GM18520 (cell line): Measurements from ENCODE around the gene UCN2.
"Not testable (repeated sequence)": the region's sequence is repeated elsewhere in the genome, so short reads cannot be mapped to it uniquely, and the experiment has no call there.

Source experiments
- ATAC-seq: cut with Tn5 transposase; IDR thresholded peaks from one replicate; pipeline ENCODE4 v1.9.1; 2021; ENCODE audit not compliant: unreplicated experiment

The UCN2 gene

DNA sequence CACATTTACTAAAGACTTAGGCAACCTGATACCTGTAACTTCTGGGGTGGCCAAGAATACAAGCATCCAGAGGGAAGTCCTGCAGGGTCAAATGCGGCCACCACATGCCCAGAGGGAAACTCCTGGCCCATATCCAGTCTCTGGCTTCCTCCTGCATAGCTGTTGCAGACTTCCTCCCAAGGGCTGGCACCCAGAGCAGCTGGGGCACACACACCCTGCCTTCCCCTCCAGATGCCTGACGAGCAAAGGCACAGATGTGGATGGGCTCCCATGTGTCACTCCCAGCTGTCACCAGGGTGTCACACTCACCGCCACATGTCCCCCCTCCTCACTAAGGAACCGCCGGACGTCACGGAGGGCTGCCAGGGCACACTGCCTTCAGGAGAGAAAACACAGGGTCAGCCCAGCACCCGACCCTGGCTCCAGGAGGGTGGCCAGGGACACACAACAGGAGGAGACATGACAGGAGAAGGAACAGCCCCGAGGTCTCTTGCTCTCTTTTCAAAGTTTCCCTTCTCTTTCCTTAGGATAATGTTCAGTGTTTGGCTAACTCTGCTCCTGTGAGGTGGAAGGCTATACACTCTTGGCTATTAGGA, 20.2 kb downstream of the UCN2 start:
- no peak for ATAC-seq

- ATAC-seq = no peak
These were observed 25.1 kb downstream of the UCN2 start for GRCh38 chr3:48538451-48538850.

DNA sequence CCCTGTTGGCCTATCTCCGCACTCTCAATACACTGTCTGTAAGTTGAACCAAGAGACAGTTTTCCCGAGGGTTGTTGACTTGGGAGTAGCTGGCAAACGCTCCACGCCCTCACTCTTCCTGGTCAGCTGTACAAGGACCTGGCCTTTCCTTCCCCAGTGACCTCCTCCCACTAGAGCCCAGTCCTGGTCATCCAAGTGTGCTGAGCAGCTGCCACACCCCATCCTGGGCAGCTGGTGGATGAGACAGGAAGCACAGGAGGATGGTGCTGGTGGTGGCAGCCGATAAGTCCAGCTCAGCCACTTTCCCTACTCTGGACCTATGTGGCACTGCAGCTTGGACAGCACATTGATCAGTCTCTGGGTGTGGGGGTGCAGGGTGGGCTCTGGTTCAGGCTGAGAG, 26.8 kb downstream of the UCN2 start:
- no peak for ATAC-seq

DNA sequence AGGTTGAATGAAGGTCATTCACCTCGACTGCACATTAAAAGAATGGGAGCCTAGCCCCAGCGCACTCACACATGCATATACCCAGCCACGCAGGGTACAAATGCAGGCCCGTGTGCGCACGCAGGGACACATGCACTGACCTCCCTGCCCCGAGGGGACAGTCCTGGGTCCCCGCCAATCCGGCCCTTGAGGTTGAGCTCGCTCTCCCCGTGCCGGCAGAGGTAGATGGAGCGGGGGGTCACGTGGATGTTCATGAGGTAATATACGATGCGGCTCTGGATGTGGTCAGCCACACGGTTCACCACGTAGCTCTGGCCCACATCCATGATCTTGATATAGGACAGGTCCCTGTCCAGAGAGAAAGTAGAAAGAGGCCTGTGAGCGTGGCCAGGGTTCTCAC, 27.5 kb downstream of the UCN2 start:
- ATAC-seq = no peak

DNA sequence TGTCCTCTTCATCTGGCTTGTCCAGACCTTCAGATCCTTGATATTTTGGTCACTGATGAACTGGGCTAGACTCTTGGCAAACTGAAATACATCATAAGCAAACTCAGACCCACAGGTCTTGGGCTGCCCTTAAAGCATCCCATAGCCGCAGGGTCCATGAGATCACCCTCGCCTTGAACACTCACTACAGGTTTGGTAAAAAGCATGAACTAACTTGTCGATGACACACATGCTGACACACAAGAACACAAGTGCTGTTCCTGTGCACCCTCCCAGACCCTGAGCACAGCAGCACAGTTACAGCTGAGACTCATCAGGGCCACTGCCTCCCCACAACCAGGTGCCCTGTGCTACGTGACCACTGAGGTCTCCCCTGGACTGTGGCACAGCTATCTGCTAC, 28.0 kb downstream of the UCN2 start:
- no peak for ATAC-seq

DNA sequence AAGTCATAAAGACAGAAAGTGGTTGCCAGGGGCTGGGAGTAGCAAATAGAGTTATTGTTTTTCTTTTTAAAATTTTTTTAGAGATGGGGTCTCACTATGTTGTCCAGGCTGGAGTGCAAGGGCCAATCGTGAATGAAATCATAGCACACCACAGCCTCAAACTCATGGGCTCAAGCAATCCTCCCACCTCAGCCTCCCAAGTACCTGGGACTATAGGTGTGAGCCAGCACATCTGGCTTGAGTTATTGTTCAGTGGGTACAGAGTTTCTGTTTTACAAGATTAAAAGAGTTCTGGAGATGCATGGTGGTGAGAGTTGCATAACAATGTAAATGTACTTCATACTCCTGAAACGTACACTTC, 30.6 kb downstream of the UCN2 start:
- ATAC-seq = no peak

- ATAC-seq = no peak
These were observed 31.2 kb downstream of the UCN2 start for GRCh38 chr3:48532271-48532976.

DNA sequence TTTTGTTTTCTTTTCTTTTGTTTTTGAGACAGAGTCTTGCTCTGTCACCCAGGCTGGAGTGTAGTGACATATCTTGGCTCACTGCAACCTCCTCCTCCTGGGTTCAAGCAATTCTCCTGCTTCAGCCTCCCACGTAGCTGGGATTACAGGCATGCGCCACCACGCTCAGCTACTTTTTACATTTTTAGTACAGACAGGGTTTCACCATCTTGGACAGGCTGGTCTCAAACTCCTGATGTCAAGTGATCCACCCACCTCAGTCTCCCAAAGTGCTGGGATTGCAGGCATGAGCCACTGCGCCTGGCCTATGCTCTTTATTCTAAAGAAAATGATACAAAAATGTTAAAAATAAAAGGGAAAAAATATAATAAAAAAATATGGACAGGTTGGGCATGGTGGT, 32.9 kb downstream of the UCN2 start:
- not testable (repeated sequence) for ATAC-seq

DNA sequence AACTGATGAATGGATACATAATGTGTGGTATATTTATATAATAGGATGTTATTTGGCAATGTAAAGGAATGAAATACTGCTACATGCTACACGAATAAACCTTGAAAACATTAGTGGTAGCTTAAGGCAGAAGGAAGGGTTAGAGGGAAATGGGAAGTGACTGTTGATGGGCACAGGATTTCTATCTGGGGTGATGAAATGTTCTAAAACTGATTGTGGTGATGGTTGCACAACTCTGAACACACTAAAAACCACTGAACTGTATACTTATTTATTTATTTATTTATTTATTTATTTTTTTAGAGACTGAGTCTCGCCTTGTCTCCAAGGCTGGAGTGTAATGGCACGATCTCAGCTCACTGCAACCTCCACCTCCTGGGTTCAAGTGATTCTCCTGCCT, 34.8 kb downstream of the UCN2 start:
- ATAC-seq = no peak

DNA sequence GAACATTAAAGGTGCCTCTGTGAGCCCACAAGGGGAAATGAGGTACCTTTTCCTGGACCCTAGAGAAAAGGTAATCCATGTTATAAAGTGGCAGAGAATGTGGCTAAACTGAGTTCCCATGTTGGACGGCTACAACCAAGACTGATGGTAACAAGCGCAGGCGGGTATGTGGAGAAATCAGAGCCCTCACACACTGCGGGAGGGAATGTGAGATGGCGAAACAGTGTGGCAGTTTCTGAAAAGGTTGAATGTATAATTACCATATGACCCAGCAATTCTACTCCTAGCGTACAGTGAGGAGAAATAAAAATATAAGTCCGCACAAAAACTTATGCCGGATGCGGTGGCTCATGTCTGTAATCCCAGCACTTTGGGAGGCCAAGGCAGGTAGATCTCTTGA, 35.5 kb downstream of the UCN2 start:
- ATAC-seq = no peak

DNA sequence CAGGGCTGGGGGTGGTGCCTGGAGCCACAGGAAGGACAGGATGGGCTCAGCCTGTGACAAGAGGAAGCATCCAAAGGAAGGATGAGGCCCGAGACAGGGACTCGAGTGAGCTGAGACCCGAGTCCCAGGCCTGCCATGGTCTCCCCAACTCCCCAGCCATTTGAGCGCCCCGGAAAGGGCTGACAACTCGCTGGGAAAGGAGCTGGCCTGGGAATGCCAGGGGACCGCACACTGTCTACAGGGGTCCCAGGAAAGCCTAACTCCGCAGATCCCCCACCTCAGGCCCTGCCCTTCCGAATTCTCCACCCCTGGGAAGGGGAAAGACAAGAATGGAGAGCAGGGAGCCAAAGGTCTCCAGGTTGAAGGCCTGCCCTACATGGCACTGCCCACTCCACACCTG, 38.6 kb downstream of the UCN2 start:
- ATAC-seq = no peak

DNA sequence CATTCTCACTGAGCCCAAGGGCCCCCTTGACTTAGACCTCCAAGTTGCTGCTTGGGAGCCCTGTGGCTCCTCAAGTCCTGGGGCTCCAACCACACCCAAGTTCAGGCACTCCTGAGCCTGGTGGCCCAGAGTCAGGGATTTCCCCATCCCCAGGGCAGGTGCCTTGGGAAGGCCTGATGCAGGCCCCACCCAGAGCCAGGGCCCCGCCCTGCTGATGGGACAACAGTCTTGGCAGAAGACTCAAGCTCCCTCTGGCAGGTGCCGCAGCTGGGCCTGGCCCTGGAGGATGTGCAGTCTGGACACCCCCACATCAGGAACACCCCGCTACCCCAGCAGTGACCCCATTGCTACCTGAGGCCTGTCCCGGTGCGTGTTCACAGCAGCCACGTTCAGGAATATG, 41.9 kb downstream of the UCN2 start:
- ATAC-seq = no peak

- ATAC-seq = no peak
These were observed 44.3 kb downstream of the UCN2 start for GRCh38 chr3:48519277-48519643.

DNA sequence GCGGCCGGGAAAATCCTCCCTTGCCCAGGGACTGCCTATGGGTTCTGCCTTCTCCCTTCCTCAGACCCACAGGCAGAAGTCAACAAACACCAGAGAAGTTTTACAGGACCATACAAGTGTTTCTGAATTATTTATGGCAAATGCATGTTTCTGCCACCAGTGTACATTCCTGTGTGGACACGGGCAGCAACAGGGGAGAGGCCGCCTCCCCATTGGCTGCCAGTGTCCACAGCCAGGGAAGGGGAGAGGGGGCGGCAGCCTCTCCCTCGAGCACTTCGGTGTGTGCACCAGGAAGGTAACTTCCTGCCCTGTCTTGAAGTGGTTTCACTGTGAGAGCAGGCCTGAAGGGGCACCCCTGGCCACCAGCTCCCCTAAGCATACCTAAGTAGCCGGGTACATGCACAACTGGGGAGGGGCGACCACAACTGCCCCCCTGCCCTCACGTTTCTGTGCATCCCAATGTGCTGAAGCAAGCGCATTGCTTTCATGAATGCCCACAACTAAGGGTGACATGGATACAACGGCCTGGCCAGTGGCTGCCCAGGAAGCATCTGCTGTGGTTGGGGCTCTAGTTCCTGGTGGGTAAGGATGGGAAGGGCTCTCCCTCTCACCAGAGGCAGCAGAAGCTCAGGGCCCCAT, 44.8 kb downstream of the UCN2 start:
- ATAC-seq = no peak

DNA sequence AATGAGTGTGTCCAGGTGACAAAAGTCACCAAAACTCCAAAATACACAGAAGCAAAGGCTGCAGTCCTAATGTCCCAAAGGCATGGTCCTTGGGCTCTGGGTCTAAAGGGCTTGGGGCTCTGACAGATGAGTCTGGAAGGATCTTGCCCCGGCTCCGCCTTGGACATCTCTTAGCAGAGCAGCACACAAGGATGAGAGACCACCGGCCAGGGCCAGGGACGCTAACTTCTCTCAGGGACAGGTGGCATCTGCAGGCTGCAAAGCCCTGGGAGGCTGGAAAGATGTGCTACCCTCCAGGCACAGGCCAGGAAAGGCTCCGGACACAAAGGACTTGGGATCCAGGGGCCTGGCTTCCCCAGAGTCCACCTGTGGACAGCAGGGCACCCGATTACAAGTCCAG, 45.5 kb downstream of the UCN2 start:
- no peak for ATAC-seq

DNA sequence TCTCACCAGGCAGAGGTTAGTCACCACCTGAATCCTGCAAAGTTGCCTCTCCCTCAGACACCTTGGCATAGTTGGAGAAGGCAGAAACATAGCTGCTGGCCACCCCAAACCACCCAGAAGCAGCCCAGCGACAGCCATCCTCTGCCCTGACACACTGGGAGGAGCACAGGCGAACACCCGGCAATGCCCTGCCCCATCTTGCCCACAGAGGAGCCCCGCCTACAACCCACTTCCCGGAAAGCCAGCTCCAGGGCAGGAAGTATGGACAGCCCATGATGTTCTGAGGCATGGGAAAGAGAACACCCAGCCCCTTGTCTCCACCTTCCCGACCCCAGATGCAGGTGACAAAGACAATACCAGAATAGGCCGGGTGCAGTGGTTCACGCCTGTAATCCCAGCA, 47.0 kb downstream of the UCN2 start:
- no peak for ATAC-seq

GRCh38 chr3:48514431-48515227, 49.0 kb downstream of the UCN2 start:
- no peak for ATAC-seq
